ENCODE results near the gene LRRC3.

Gene LRRC3

DNA sequence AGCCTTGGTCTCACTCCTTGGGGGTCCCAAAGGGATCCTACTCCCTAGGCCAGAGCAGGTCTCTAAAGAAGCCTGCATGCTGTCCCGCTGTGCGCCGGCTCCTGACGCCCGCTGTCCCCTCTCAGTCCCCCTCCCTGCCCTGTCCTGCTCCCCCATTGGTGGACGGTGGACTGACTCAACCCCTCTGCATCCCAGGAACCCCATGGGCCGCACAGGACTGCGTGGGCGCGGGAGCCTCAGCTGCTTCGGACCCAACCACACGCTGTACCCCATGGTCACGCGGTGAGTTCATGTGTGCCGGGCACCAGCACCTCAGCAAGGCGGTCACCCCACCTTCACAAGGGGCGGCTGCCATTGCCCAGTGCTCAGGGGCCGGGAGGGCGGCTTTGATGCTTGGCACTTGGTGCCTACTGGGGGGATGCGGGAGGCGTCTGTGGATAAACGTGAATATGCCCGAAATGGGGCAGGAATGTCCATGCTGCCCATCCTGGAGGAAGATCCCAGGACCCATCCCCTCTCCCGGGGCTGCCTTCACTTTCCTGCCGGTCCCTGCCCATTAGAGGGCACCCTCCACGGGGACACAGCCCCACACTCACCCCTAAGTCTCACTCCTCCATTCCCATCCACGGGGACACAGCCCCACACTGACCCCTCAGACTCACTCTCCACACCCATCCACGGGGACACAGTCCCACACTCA is 20.2 kb upstream of the LRRC3 start:
- no peak for DNase-seq
- in situ Hi-C loops (cut with HindIII; ENCODE audit: low pct_ligation_motif_present, low pct_unique_long_range_greater_than_20kb, low sequenced_read_pairs), result no loop called here

DNA sequence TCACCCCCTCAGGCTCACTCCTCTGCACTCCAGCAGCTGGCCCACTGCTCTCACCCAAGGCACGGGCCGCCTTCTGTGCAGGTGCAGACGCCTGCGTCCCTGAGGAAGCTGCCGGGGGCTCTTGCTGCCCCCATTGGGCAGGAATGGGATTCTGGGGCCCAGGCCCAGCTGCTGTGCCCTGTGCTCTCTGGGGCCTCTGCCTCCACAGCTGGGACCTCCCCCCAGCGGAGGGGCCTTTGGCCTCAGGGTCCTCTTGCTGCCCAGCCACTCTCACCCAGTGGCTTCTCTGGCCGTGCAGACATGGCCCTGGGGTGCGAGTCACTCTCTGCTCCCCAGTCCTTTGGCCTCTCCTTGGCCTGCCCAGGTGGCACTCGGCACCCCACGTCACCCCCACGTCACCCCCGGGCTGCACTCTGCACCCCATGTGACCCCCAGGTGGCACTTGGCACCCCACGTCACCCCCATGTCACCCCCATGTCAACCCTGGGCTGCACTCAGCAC is 19.1 kb upstream of the LRRC3 start:
- in situ Hi-C loops (cut with HindIII; ENCODE audit: low pct_ligation_motif_present, low pct_unique_long_range_greater_than_20kb, low sequenced_read_pairs), result no loop called here
- no peak for DNase-seq

DNA sequence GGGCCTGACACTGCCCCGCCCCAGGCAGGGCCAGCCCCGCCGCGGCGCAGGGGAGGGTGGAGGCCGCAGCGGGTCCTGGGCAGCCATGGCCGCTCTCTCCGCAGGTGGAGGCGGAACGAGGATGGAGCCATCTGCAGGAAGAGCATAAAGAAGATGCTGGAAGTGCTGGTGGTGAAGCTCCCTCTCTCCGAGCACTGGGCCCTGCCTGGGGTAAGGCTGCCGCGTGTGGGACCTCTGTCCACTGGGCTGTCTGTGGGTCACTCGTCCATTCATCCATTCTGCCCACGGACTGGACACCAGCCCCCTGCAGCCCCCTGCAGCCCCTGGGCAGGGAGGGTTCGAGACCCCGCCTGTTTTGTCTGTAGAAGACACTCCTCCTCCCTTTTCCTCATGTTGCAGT is 18.4 kb upstream of the LRRC3 start:
- in situ Hi-C loops (cut with HindIII; ENCODE audit: low pct_ligation_motif_present, low pct_unique_long_range_greater_than_20kb, low sequenced_read_pairs), result no loop called here
- no peak for DNase-seq

DNA sequence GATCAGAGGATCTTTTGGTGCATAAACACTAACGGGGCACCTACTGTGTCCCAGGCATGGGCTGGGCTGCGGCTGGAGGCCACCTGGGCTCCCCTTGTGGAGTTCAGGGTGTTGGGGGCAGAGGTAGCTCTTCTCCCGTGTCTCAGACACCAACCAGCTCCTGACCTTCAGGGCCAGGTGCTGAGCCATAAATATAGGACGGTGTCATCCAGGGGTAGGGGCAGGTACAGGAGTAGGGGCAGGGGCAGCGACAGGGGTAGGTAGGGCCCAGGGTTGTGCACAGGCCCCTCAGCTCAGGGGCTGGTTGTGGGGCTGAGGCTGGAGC is 18.0 kb upstream of the LRRC3 start:
- no peak for DNase-seq
- in situ Hi-C loops (cut with HindIII; ENCODE audit: low pct_ligation_motif_present, low pct_unique_long_range_greater_than_20kb, low sequenced_read_pairs), result no loop called here

DNA sequence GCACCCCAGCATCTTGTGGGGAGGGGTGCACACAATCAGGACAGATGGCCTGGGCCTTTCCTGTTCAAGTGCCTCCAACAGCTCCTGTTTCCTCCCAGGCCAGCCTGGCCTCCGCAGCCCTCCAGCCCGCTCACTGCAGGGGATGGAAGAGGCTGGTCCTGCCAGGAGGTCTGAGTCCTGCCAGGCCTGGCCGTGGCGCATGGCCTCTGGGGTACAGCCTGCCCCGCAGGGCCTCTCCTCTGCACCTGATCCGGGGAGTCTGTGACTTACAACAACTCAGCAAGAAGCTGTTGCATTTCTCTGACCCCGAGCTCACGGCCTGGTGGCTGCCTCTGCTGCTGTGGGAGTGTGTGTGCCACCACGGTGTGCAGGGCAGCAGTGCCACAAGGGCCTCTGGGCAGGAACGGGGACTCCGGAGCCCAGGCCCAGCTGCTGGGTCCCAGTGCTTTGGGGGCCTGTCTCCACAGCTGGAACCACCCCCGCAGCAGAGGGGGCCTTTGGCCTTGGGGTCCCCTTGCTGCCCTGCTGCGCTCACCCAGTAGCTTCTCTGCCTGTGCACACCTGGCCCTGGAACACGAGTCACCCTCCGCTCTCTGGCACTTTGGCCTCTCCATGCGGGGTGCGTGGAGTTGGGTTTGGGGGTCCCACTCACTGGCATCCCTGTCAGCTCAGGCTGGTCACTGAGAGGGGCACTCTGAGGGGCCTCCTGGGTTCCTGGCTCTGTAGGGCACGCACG is 17.4 kb upstream of the LRRC3 start:
- DNase-seq, result no peak
- in situ Hi-C loops (cut with HindIII; ENCODE audit: low pct_ligation_motif_present, low pct_unique_long_range_greater_than_20kb, low sequenced_read_pairs), result no loop called here

DNA sequence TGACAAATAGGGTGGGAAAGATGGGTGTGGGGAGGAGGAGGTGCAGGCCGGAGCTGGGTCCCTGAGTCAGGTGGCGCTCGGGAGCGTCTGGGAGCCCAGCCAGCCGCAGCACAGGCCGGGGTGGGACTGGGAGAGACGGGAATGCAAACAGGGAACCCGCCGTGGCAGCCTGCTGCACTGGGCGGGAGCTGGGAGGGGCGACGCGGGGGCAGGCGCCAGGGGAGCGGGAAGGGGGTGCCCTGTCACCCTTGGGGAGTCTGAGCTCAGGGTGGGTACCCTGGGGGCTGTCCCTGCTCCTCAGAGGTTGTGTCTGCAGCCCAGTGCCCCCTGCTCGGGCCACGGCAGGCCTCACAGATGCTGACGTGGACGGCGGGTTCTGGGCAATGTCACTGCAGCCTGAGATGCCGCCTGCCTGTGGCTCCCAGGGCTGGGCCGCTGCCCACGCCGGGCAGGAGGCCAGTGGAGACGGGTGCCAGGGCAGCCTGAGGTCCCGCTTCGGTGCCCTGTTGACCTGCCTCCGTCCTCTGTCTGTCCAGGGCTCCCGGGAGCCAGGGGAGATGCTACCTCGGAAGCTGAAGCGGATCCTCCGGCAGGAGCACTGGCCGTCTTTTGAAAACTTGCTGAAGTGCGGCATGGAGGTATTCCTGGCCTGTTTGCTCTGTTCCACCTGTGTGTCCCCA is 16.6 kb upstream of the LRRC3 start:
- no peak for DNase-seq
- in situ Hi-C loops (cut with HindIII; ENCODE audit: low pct_ligation_motif_present, low pct_unique_long_range_greater_than_20kb, low sequenced_read_pairs), result no loop called here

DNA sequence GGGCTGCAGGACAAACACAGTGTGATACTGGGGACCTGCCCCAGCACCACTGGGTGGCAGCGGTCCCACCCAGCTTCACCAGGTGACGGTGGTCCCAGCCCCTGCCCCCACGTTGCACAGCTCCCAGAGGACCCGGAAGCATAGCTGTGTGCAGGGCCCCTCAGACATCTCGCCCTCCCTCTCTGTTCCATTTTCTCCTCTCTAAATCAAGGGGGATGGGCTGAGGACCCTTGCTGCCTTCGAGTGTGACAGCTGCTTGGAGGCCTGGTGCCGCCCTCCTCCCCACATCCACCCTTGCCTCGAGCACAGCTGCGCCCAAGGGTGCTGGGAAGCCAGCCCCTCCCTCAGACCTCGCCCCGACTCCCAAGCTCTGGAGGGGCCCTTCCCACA is 16.1 kb upstream of the LRRC3 start:
- in situ Hi-C loops (cut with HindIII; ENCODE audit: low pct_ligation_motif_present, low pct_unique_long_range_greater_than_20kb, low sequenced_read_pairs), result no loop called here
- no peak for DNase-seq

DNA sequence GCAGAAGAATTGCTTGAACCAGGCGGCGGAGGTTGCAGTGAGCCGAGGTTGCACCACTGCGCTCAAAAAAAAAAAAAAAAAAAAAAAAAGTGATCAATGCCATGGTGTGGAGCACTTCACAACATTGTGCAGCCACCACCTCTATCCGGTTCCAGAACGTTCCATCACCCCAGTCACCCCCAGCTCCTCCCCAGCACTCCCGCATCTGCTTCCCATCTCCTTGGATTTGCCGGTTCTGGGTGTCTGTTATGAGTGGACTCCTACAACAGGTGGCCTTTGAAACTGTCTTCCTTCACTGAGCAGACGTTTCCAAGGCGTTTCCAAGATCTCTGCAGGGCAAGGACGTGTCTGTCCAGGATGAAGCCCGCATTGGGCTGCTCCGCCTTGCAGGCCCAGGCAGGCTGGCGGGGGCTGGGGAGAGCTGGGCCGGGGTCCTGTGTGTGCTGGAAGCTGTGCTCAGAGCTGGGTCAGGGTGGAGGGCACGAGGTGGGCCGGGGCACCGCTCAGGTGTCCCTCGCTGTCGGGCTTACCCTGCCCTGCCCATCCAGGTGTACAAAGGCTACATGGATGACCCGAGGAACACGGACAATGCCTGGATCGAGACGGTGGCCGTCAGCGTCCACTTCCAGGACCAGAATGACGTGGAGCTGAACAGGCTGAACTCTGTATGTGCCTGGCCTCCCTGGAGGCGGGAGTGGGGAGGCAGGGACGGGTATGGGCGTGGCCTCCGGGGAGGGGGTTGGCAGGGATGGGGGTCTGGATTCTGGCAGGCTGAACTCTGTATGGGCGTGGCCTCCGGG is 14.9 kb upstream of the LRRC3 start:
- DNase-seq, result no peak
- in situ Hi-C loops (cut with HindIII; ENCODE audit: low pct_ligation_motif_present, low pct_unique_long_range_greater_than_20kb, low sequenced_read_pairs), result no loop called here

DNA sequence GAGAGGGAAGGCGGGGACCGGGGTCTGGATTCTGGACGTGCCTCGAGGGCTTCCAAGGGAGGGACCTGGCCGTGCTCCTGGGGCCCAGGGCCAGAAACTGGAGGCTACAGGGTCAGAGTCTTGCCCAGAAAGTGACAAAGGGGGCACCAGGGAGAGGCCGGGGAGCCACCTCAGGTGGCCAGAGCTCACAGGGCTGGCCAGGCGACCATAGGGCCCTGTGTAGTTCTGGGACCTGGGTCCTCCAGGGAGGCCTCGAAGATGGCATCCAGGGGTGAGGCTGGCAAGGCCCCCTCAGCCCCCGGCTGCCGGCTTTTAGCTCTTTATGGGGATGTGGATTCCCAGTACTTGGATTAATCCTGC is 14.3 kb upstream of the LRRC3 start:
- DNase-seq, result no peak
- in situ Hi-C loops (cut with HindIII; ENCODE audit: low pct_ligation_motif_present, low pct_unique_long_range_greater_than_20kb, low sequenced_read_pairs), result no loop called here

DNA sequence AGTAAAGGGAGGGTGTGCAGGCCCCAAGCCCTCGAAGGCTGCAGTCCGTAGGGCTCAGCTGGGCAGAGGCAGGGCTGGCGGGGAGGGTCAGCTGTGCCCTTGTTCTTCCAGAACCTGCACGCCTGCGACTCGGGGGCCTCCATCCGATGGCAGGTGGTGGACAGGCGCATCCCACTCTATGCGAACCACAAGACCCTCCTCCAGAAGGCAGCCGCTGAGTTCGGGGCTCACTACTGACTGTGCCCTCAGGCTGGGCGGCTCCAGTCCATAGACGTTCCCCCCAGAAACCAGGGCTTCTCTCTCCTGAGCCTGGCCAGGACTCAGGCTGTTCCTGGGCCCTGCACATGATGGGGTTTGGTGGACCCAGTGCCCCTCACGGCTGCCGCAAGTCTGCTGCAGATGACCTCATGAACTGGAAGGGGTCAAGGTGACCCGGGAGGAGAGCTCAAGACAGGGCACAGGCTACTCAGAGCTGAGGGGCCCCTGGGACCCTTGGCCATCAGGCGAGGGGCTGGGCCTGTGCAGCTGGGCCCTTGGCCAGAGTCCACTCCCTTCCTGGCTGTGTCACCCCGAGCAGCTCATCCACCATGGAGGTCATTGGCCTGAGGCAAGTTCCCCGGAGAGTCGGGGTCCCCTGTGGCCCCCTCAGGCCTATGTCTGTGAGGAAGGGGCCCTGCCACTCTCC is 13.6 kb upstream of the LRRC3 start:
- DNase-seq, result no peak
- in situ Hi-C loops (cut with HindIII; ENCODE audit: low pct_ligation_motif_present, low pct_unique_long_range_greater_than_20kb, low sequenced_read_pairs), result no loop called here

DNA sequence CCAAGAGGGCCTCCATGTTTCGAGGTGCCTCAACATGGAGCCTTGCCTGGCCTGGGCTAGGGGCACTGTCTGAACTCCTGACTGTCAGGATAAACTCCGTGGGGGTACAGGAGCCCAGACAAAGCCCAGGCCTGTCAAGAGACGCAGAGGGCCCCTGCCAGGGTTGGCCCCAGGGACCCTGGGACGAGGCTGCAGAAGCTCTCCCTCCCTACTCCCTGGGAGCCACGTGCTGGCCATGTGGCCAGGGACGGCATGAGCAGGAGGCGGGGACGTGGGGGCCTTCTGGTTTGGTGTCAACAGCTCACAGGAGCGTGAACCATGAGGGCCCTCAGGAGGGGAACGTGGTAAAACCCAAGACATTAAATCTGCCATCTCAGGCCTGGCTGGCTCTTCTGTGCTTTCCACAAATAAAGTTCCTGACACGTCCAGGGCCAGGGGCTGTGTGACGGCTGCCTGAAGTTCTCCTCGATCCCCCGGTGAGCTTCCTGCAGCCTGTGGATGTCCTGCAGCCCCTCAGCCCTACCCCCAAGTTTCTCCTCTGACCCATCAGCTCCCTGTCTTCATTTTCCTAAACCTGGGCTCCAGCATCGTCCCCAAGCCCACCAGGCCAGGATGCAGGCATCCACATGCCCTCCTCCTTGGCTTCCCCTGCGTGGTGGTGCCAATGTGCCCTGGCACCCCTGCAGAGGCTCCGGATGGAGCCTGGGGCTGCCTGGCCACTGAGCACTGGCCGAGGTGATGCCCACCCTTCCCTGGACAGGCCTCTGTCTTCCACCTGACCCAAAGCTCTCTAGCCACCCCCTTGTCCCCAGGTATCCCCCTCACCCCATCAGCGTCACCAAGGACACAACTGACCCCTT is 12.8 kb upstream of the LRRC3 start:
- in situ Hi-C loops (cut with HindIII; ENCODE audit: low pct_ligation_motif_present, low pct_unique_long_range_greater_than_20kb, low sequenced_read_pairs), result no loop called here
- DNase-seq, result no peak

DNA sequence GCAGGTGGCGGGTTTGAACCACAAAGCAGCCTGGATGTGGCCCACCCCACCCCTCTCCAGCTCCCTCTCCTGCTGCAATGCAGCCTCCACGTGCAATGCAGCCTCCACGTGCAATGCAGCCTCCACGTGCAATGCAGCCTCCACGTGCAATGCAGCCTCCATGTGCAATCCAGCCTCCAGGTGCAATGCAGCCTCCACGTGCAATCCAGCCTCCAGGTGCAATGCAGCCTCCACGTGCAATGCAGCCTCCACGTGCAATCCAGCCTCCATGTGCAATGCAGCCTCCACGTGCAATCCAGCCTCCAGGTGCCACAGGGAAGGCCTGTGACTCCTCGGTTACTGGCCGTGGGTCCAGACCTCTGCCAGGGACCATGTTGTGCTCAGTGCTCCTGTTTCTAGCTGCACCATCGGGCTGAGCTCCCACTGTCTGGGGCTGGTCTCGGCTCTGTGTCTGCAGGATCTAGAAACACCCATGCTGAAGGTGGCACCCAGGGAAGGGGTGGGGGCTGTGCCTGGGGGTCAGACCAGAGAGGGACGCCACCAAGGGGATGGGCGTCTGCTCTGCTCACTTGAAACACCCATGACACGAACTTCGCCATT is 11.9 kb upstream of the LRRC3 start:
- in situ Hi-C loops (cut with HindIII; ENCODE audit: low pct_ligation_motif_present, low pct_unique_long_range_greater_than_20kb, low sequenced_read_pairs), result no loop called here
- DNase-seq, result no peak

DNA sequence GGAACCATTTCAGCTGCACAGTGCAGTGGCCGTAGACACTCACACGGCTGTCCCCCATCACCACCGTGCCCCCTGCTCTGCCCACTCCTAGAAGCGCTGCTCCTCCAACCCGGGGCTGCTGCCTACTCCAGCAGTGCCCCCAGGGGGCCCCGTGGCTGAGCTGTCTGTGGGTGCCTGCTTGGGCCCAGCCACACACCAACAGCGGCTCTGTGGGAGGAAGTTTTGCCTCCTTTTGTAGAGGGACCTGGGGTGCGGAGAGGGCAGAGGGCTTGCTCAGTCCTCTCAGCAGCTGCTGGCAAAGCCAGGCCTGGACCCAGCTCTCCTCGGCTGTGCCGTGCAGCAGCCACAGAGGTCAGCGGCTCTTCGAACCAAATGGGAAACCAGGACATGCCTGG is 11.4 kb upstream of the LRRC3 start:
- in situ Hi-C loops (cut with HindIII; ENCODE audit: low pct_ligation_motif_present, low pct_unique_long_range_greater_than_20kb, low sequenced_read_pairs), result no loop called here
- no peak for DNase-seq

DNA sequence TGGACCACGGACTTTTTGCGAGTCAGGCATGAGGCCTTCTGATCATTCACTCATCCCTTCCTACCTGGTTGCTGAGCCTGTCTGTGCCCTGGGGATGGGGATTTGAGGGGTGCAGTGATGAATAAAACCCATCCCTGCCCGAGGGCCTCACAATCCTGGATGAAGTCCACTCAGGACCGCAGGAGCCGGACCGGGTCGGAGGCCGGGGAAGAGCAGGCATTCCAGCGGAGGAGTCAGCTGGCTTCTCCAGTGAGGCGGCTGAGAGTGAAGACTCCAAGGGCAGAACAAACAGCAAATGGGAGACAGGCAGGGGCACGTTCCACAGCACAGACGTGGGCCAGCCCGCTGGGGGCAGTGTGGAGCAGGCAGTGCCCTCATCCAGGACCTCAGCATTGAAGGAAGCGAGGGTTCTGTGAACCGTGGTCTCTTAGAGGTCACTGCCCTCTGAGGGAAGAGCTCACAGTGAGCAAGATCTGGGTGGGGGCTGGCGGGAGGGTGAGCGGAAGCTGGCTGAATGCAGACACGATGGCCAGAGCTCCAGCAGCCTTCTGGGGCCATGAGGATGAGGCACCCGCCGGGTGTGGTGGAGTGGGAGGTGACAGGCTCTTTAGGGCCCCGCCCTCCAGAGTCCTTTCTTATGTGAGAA is 10.9 kb upstream of the LRRC3 start:
- in situ Hi-C loops (cut with HindIII; ENCODE audit: low pct_ligation_motif_present, low pct_unique_long_range_greater_than_20kb, low sequenced_read_pairs), result no loop called here
- DNase-seq, result no peak

DNA sequence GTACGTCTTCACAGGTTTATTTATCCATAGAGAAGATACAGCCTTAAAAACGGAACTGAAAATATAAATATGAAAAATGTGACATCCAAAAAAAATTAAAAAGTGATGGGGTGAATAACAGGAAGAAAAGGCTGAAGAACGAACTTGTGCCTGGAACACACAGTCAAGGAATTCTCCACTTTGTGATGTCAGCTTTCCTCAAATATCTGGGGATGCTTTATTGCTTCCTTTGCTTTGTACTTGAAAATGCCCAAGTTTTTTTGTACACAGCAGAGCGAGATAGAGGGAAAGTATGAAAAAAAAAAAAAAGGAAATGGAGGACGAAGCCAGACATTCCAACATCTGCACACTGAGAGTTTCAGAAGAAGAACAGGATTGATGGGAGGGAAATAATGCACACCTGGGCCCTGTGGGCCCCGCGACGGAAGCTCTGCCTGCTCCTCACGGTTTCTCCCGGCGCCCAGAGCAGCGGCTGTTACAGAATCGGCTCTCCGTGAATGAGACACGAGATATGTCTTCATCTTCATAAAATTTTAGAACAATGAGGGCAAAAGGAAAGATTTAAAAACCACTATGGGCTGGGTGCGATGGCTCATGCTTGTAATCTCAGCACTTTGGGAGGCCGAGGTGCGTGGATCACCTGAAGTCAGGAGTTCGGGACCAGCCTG is 10.0 kb upstream of the LRRC3 start:
- in situ Hi-C loops (cut with HindIII; ENCODE audit: low pct_ligation_motif_present, low pct_unique_long_range_greater_than_20kb, low sequenced_read_pairs), result no loop called here

DNA sequence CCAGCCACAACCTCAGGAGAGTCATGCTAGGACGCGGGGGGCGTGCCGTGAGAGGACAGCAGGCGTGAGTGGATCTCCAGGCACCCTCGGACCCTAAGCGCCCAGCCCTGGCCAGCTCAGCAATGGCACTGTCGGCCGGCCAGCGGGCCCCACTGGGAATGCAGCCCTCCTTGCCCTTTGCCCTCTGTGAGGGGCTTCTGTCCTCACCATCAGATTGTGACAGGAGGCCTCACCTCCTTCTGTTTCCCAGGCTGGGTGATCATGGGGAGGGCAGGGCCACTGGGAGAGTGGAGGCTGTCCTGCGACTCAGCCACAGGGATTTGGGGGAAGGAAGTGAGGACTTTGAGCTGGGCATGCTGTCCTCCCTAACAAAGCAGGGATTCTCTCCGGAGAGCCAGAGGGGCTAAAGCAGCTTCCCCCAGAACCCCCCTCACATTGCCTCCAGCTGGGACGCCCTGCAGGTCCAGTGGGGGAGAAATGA is 6.6 kb upstream of the LRRC3 start:
- in situ Hi-C loops (cut with HindIII; ENCODE audit: low pct_ligation_motif_present, low pct_unique_long_range_greater_than_20kb, low sequenced_read_pairs), result no loop called here
- no peak for DNase-seq

More for the DNA sequence above, 10.0 kb upstream of the LRRC3 start:
- no peak for DNase-seq
